Breast epithelium (tissue), 4 donors: ENCODE data around the gene RAMACL. TPM values are rescaled to one million over a fixed set of nuclear protein-coding genes. Genes with fewer than 3 reads are reported as not detected.

Experiments used
- DNase-seq, 2 donors: peaks; one replicate each; pipeline ENCODE4 v3.0.0-alpha.2; 2019; ENCODE audit warnings: low spot score in 2 of 2
- H3K27ac ChIP-seq, 2 donors: fragments of 200-600 bp; sonication (generic) in 1 of 2; one replicate each; pipeline ENCODE4 v1.5.1; 2016 to 2019; ENCODE audit warnings: mild to moderate bottlenecking in 1 of 2
- H3K27me3 ChIP-seq, 2 donors: fragments of 200-600 bp; sonication (generic) in 1 of 2; one replicate each; pipeline versions ENCODE4 v1.5.1 to v1.6.0; 2017 to 2019; ENCODE audit warnings: control low read depth in 1 of 2, mild to moderate bottlenecking in 1 of 2
- H3K36me3 ChIP-seq: fragments of 200-600 bp; one replicate; pipeline ENCODE4 v1.5.1; 2019
- H3K4me1 ChIP-seq, 2 donors: fragments of 200-600 bp; sonication (generic); one replicate each; pipeline ENCODE4 v1.5.1; 2016 to 2019; ENCODE audit warnings: control low read depth in 1 of 2
- H3K4me3 ChIP-seq, 3 donors: fragments of 200-600 bp; sonication (generic); 1 replicate in 2 of 3; 2 replicates in 1 of 3; pipeline ENCODE4 v1.5.1; 2016 to 2019; ENCODE audit warnings: mild to moderate bottlenecking in 3 of 3, moderate library complexity in 2 of 3
- H3K9me3 ChIP-seq, 2 donors: fragments of 200-600 bp; sonication (generic) in 1 of 2; one replicate each; pipeline ENCODE4 v1.5.1; 2016 to 2019; ENCODE audit warnings: control low read depth in 1 of 2
- CTCF ChIP-seq, 3 donors: fragments of 450-650 bp; IDR thresholded peaks; one replicate each; pipeline ENCODE4 v1.5.1; 2016 to 2017; ENCODE audit warnings: antibody characterized with exemption in 3 of 3, mild to moderate bottlenecking in 3 of 3, moderate library complexity in 3 of 3
- POLR2A ChIP-seq: fragments of 450-650 bp; IDR thresholded peaks from one replicate; pipeline ENCODE4 v1.6.1; 2016; ENCODE audit warnings: antibody characterized with exemption, mild to moderate bottlenecking, moderate library complexity
- POLR2AphosphoS5 ChIP-seq, 3 donors: sonication (generic); formaldehyde crosslinking; IDR thresholded peaks; one replicate each; pipeline ENCODE4 v1.6.1; 2017; ENCODE audit warnings: antibody characterized with exemption in 3 of 3
- intact Hi-C: fragments of 100-400 bp; cut with DNase I; formaldehyde crosslinking; loops from one replicate; pipeline ENCODE4 v1.15.1; 2023; ENCODE audit warnings: low total_unique reads
- total RNA-seq, 3 donors: library from RNA; depleted of rRNA; stranded (reverse); fragments of >200 nt; gene quantifications; one replicate each; pipeline ENCODE4 v1.1.0, GENCODE V29; 2016

The RAMACL gene
- total RNA-seq, 3 donors from 2014 or later: 2.5 to 13.4 (median 2.6) TPM

DNA sequence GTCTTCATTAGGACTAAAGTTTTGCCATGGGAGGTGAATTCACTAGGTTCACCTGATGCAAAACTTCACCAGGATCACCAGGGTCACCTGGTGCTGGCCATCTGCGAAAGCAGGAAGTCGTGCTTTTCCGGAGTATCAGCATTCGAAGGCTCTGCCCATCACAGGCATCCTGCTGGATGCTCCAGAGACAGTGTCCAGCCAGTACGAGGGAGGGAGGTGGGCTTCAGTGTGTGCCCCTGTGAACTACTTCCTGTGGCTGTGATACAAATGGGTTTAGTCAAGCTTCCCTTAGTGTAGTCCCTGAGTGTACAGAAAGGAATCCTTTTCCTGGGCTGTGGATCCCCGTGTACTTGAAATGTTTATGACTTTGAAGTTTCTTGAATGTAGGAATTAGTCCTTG, 44.0 kb upstream of the RAMACL start:
- no peak overlapping the region for H3K4me3 ChIP-seq
- TF ChIP-seq POLR2A (no peak), POLR2AphosphoS5 (IDR thresholded peaks at IDR 0.05) (no peak), CTCF (IDR thresholded peaks at IDR 0.05) (no peak)
- no peak overlapping the region for H3K27ac ChIP-seq
- H3K36me3 ChIP-seq: no peaks in the 10 kb centered on the region
- no peaks in the 10 kb centered on the region for H3K27me3 ChIP-seq
- intact Hi-C loops: no loop called here
- DNase-seq: no peak
- H3K9me3 ChIP-seq: no peaks in the 10 kb centered on the region
- no peaks in the 10 kb centered on the region for H3K4me1 ChIP-seq

DNA sequence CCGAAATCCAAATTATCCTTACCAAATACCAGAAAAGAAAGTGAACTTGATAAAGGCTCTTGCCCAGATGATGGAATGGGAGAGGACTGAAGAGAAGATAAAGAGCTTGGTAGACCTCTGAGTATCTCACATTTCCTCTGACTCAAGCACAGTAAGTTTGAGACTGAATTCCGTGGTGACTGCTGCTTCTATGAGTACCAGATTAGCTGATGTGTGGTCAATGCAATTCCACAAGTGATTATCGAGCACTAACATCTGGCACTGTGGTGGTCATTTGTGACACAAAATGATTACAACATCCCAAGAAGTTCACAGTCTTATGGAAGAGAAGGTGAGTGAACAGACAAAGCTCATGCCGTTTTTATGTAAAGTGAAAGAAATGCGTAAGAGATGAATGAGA, 43.1 kb upstream of the RAMACL start:
- Histone ChIP-seq H3K36me3 (no peaks in the 10 kb centered on the region), H3K9me3 (no peaks in the 10 kb centered on the region), H3K27me3 (no peaks in the 10 kb centered on the region), H3K4me1 (no peaks in the 10 kb centered on the region), H3K27ac (no peak overlapping the region), H3K4me3 (no peak overlapping the region)
- TF ChIP-seq CTCF (IDR thresholded peaks at IDR 0.05) (no peak), POLR2A (no peak), POLR2AphosphoS5 (IDR thresholded peaks at IDR 0.05) (no peak)
- DNase-seq: no peak
- intact Hi-C loops: no loop called here

- H3K9me3 ChIP-seq: no peaks in the 10 kb centered on the region
- H3K27ac ChIP-seq: peak overlapping the region; percentile 73 to 75
- H3K27me3 ChIP-seq: no peaks in the 10 kb centered on the region
- H3K4me3 ChIP-seq: peak overlapping the region; percentile 60 to 88 (median 87)
- DNase-seq: peak; percentile 42 to 62
- intact Hi-C loops: no loop called here
- H3K4me1 ChIP-seq: no peaks in the 10 kb centered on the region
- TF ChIP-seq POLR2A (no peak), POLR2AphosphoS5 (IDR thresholded peaks at IDR 0.05) (peak in 1 of 3 donors; percentile 2)
- no peaks in the 10 kb centered on the region for H3K36me3 ChIP-seq
Measured at GRCh38 chr6:166627875-166628801, 41.7 kb upstream of the RAMACL start.

DNA sequence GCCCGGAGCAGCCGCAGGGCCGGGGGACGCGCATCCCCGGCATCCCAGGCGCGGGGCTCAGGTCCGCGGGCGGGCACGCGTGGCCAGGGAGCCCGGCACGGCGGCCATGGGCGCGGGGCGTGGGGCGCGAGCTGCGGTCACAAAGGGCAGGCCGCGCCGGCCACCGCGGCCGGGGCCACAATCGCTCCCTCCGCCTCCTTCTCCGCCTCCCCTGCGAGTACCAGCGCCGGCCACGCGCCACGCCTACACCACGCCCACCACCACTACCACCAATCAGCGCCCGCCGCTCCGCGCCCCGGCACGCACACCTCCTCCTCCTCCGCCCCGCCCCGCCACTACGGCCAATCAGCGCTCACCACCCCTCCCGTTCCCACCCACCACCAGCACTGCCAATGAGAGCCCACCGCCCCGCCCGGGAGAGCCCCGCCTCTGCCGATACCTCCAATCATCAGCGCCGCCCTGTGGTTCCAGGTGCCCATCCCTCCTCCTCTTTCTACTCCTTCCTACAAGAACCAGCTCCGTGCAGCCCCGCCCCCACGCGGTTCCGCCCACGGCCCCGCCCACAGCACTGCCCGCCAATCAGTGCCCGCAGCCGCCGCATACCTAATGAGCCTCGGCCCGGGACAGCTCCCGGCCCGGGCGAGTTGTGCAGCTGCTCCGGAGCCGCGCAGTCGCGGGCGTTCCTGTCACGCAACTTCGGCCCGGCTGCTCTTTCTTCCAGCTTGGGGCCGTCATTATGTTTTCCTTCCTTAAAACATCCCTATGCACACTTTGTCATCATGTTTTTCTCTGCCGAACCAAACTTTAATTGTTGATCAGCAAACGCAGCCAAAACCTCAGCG, 40.8 kb upstream of the RAMACL start, which contains the start of gene RPS6KA2:
Gene RPS6KA2, minus strand, starts transcription at position 219 of the 842 bp plus-strand sequence. CDS start 232 bp downstream, outside the sequence.
- TF ChIP-seq POLR2A (peak; percentile 50), CTCF (IDR thresholded peaks at IDR 0.05) (no peak), POLR2AphosphoS5 (IDR thresholded peaks at IDR 0.05) (peak; percentile 7 to 19 (median 16))
- H3K27ac ChIP-seq: peak within 1 kb of the TSS; percentile 81 to 83
- intact Hi-C loops: no loop called here
- H3K27me3 ChIP-seq: no peaks in the 10 kb centered on the region
- peak within 1 kb of the TSS; percentile 87 to 96 (median 88) for H3K4me3 ChIP-seq
- no peaks in the 10 kb centered on the region for H3K36me3 ChIP-seq
- no peaks in the 10 kb centered on the region for H3K4me1 ChIP-seq
- no peaks in the 10 kb centered on the region for H3K9me3 ChIP-seq
- peak; percentile 100 for DNase-seq

GRCh38 chr6:166626177-166627032, 39.9 kb upstream of the RAMACL start:
- H3K27me3 ChIP-seq: no peaks in the 10 kb centered on the region
- peak; percentile 32 to 59 for DNase-seq
- intact Hi-C loops: no loop called here
- TF ChIP-seq CTCF (IDR thresholded peaks at IDR 0.05): no peak
- H3K4me1 ChIP-seq: peaks cover 0 to under 1% of the 10 kb centered on the region in 2 donors
- H3K9me3 ChIP-seq: no peaks in the 10 kb centered on the region
- H3K4me3 ChIP-seq: peak overlapping the region; percentile 87 to 96 (median 88)
- H3K36me3 ChIP-seq: no peaks in the 10 kb centered on the region
- peak overlapping the region; percentile 81 to 83 for H3K27ac ChIP-seq
